Suprapubic skin (tissue), 4 donors: ENCODE results near the gene GFOD1. TPM values are rescaled to one million over a fixed set of nuclear protein-coding genes. Genes with fewer than 3 reads are reported as not detected.

Experiments
- DNase-seq, 2 donors: peaks; one replicate each; pipeline ENCODE4 v3.0.0-alpha.2; 2019; ENCODE audit warnings: low spot score in 2 of 2
- H3K27ac ChIP-seq: fragments of 200-600 bp; sonication (generic); one replicate; pipeline ENCODE4 v1.5.1; 2019
- H3K27me3 ChIP-seq: fragments of 200-600 bp; sonication (generic); one replicate; pipeline ENCODE4 v1.5.1; 2019
- H3K36me3 ChIP-seq: fragments of 200-600 bp; sonication (generic); one replicate; pipeline ENCODE4 v1.5.1; 2019
- H3K4me1 ChIP-seq: fragments of 200-600 bp; sonication (generic); one replicate; pipeline ENCODE4 v1.5.1; 2019
- H3K4me3 ChIP-seq: fragments of 200-600 bp; sonication (generic); one replicate; pipeline ENCODE4 v1.5.1; 2019; ENCODE audit warnings: mild to moderate bottlenecking
- H3K9me3 ChIP-seq: fragments of 200-600 bp; sonication (generic); one replicate; pipeline ENCODE4 v1.5.1; 2019
- CTCF ChIP-seq, 2 donors: fragments of 200-600 bp in 1 of 2; fragments of 450-650 bp in 1 of 2; sonication (generic) in 1 of 2; IDR thresholded peaks; one replicate each; pipeline ENCODE4 v1.5.1; 2016 to 2019; ENCODE audit warnings: antibody characterized with exemption in 2 of 2, mild to moderate bottlenecking in 1 of 2, moderate library complexity in 1 of 2
- EP300 ChIP-seq: sonication (generic); formaldehyde crosslinking; IDR thresholded peaks from one replicate; pipeline ENCODE4 v1.6.1; 2017; ENCODE audit warnings: antibody characterized with exemption
- POLR2A ChIP-seq, 2 donors: fragments of 450-650 bp; IDR thresholded peaks; one replicate each; pipeline ENCODE4 v1.6.1; 2017; ENCODE audit warnings: antibody characterized with exemption in 2 of 2, mild to moderate bottlenecking in 2 of 2, moderate library complexity in 2 of 2
- POLR2AphosphoS5 ChIP-seq, 3 donors: sonication (generic); formaldehyde crosslinking; IDR thresholded peaks; one replicate each; pipeline ENCODE4 v1.6.1; 2017; ENCODE audit warnings: antibody characterized with exemption in 3 of 3
- WGBS: methylation state at CpG from one replicate; pipeline ENCODE4 v1.1.5; 2018; 5-methylcytosine and 5-hydroxymethylcytosine counted together
- total RNA-seq, 4 donors: library from RNA; depleted of rRNA; stranded (reverse); fragments of >200 nt; gene quantifications; one replicate each; pipeline ENCODE4 v1.1.0, GENCODE V29; 2016

Gene GFOD1
- total RNA-seq, 4 donors from 2014 or later: 7.5 to 15.2 (median 13.7) TPM

GRCh38 chr6:13371421-13372072, 115.9 kb downstream of the GFOD1 start:
- no peak overlapping the region for H3K4me3 ChIP-seq
- peak in 1 of 2 donors; percentile 53 for DNase-seq
- H3K4me1 ChIP-seq: peaks cover 13% of the 10 kb centered on the region
- TF ChIP-seq POLR2AphosphoS5 (IDR thresholded peaks at IDR 0.05): no peak
- TF ChIP-seq CTCF (IDR thresholded peaks at IDR 0.05): no peak
- H3K36me3 ChIP-seq: no peaks in the 10 kb centered on the region
- no peaks in the 10 kb centered on the region for H3K9me3 ChIP-seq
- 89% methylated on average over 9 of the region's 9 CpGs for WGBS
- H3K27ac ChIP-seq: no peak overlapping the region
- H3K27me3 ChIP-seq: no peaks in the 10 kb centered on the region

- H3K4me3 ChIP-seq: no peak overlapping the region
- H3K4me1 ChIP-seq: peaks cover 13% of the 10 kb centered on the region
- H3K36me3 ChIP-seq: no peaks in the 10 kb centered on the region
- no peak for TF ChIP-seq CTCF (IDR thresholded peaks at IDR 0.05)
- no peak for TF ChIP-seq POLR2AphosphoS5 (IDR thresholded peaks at IDR 0.05)
- no peaks in the 10 kb centered on the region for H3K27me3 ChIP-seq
- no peaks in the 10 kb centered on the region for H3K9me3 ChIP-seq
- no peak overlapping the region for H3K27ac ChIP-seq
- peak in 1 of 2 donors; percentile 0 for DNase-seq
- 82% methylated on average over 5 of the region's 5 CpGs for WGBS
Observed at GRCh38 chr6:13370623-13371022, 116.8 kb downstream of the GFOD1 start.

- Histone ChIP-seq H3K27me3 (no peaks in the 10 kb centered on the region), H3K9me3 (no peaks in the 10 kb centered on the region), H3K27ac (no peak overlapping the region), H3K4me1 (peaks cover 13% of the 10 kb centered on the region), H3K36me3 (peaks cover 9% of the 10 kb centered on the region), H3K4me3 (no peak overlapping the region)
- WGBS: 0% methylated on average over 1 of the region's 1 CpG
- no peak for DNase-seq
- no peak for TF ChIP-seq POLR2A (IDR thresholded peaks at IDR 0.05)
- no peak for TF ChIP-seq CTCF (IDR thresholded peaks at IDR 0.05)
Observed at GRCh38 chr6:13369591-13369990, 117.8 kb downstream of the GFOD1 start.

DNA sequence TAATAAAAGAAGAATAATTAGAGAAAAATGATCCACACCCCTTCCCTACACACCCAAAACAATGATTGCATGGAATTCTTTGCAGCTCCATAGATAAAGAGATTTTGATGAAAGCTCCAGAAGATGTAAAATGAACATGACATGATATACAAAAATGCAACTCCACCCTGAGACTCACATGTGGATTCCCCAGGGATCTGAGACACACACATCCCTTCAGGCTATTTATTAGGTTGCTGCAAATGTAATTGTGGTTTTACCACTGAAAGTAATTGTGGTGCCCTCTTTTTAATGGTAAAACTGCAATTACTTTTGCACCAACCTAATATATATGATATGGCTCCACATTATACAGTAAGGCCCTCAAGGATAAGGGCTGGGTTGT, 118.7 kb downstream of the GFOD1 start:
- TF ChIP-seq EP300 (no peak), POLR2AphosphoS5 (IDR thresholded peaks at IDR 0.05) (no peak)
- peaks cover 14% of the 10 kb centered on the region for H3K36me3 ChIP-seq
- H3K9me3 ChIP-seq: no peaks in the 10 kb centered on the region
- no peaks in the 10 kb centered on the region for H3K27me3 ChIP-seq
- no peak for DNase-seq
- H3K4me1 ChIP-seq: peaks cover 13% of the 10 kb centered on the region
- no peak overlapping the region for H3K27ac ChIP-seq
- H3K4me3 ChIP-seq: no peak overlapping the region

DNA sequence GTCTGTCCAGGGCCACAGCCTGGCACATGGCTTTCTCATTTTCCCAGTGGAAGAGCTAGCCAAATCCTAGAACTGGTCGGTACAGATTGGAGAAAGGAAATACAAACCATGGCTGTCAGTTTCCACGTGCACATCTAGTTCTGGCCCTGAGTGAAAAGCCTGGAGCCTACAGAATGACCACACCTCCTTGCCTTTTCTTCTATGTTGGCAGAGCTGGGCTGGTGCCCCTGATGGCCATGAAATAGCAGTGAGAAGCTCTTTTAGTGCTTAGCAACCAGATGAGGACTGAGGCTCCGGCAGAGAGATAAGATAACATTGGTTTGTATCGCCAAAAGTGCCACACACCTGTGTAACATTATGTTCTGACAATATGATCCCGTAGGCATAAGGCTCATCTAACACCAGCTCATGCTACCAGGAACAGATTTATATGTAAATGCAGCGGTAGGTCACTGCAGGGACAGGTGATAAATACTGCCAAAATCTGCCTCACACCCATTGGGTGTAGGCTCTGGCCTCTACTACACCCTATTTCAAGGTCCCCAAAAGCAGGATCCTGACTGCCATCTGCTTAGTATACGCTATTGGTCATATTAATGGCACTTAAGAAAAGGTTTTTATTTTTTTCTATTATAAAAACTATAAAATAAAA, 119.2 kb downstream of the GFOD1 start:
- 61% methylated on average over 7 of the region's 7 CpGs for WGBS
- DNase-seq: no peak

More for the DNA sequence above, 119.2 kb downstream of the GFOD1 start:
- H3K27me3 ChIP-seq: no peaks in the 10 kb centered on the region
- TF ChIP-seq CTCF (IDR thresholded peaks at IDR 0.05) (no peak), POLR2A (IDR thresholded peaks at IDR 0.05) (no peak), EP300 (no peak), POLR2AphosphoS5 (IDR thresholded peaks at IDR 0.05) (no peak)
- H3K9me3 ChIP-seq: no peaks in the 10 kb centered on the region
- H3K4me1 ChIP-seq: peaks cover 13% of the 10 kb centered on the region
- no peak overlapping the region for H3K4me3 ChIP-seq
- H3K36me3 ChIP-seq: peaks cover 14% of the 10 kb centered on the region
- H3K27ac ChIP-seq: no peak overlapping the region
